ENCODE data around the gene PAK4.

DNA sequence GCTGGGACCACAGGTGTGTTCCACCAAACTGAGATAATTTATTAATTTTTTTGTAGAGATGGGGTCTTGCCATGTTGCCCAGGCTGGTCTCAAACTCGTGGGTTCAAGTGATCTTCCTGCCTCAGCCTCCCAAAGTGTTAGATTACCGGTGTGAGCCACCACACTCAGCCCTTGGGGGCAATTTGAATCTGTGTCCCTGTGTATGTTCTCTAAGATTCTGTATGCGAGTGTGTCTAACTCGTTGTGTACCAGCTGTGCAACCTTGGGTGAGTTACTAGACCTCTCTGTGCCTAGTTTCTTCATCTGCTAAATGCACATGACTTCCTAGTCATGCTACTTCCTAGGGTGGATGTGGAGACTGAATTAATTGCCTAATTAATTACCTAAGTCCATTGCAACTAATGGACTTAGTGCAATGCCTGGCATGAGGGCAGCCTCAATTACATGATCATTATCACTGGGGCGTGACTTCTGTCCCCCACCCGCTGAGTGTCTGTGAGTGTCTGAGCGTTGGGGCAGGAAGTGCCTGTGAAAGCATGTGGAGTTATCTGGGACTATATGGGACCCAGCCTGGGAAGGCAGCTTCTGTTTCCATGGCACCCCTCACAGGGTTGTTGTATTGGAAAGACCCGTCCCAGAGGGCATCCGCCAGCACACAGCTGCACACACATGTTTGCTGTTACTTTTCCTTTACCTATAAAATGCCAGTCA, 69.4 kb downstream of the PAK4 start:
- TF ChIP-seq CTCF (IDR thresholded peaks at IDR 0.05; ENCODE audit: poor library complexity) (no peak), EZH2 (IDR thresholded peaks at IDR 0.05; ENCODE audit: borderline replicate concordance) (no peak), EZH2phosphoT487 (IDR thresholded peaks at IDR 0.05; ENCODE audit: low read depth, severe bottlenecking, unreplicated experiment) (no peak)
